GM12878 (cell line): ENCODE data around the gene RBBP4. TPM values are rescaled to one million over a fixed set of nuclear protein-coding genes. Genes with fewer than 3 reads are reported as not detected.

Experiments
- CREM ChIP-seq: IDR thresholded peaks from 2 replicates; pipeline ENCODE4 v1.6.1; 2014; ENCODE audit warnings: antibody characterized with exemption, low read depth
- CTCF ChIP-seq, 3 experiments: IDR thresholded peaks in 2 of 3; conservative IDR thresholded peaks in 1 of 3; 2 replicates each; pipeline ENCODE4 v1.5.1; 2011; ENCODE audit warnings: low read depth in 3 of 3, low read length in 3 of 3, mild to moderate bottlenecking in 3 of 3, control low read depth in 2 of 3, moderate library complexity in 2 of 3, inconsistent platforms in 1 of 3, mixed read lengths in 1 of 3; ENCODE audit not compliant: control insufficient read depth in 2 of 3, insufficient read depth in 1 of 3; ENCODE audit errors: extremely low read depth in 1 of 3
- DPF2 ChIP-seq: fragments of 450-650 bp; IDR thresholded peaks from 2 replicates; pipeline ENCODE4 v1.6.1; 2017; ENCODE audit warnings: mild to moderate bottlenecking
- E2F4 ChIP-seq: IDR thresholded peaks from 2 replicates; pipeline ENCODE4 v1.6.1; 2012; ENCODE audit warnings: low read depth, low read length, improper control_type of control experiment
- E2F8 ChIP-seq: fragments of 450-650 bp; IDR thresholded peaks from 2 replicates; pipeline ENCODE4 v1.6.1; 2018; ENCODE audit warnings: mild to moderate bottlenecking, low read depth, moderate library complexity; ENCODE audit not compliant: partially characterized antibody
- EED ChIP-seq: sonication (generic); IDR thresholded peaks from 2 replicates; pipeline ENCODE4 v1.6.1; 2016; ENCODE audit warnings: antibody characterized with exemption, low read depth
- EP300 ChIP-seq, 2 experiments: fragments of 150-350 bp in 1 of 2; IDR thresholded peaks; 2 replicates each; pipeline ENCODE4 v1.6.1; 2011 to 2012; ENCODE audit warnings: low read depth in 2 of 2, low read length in 2 of 2, borderline replicate concordance in 1 of 2, improper control_type of control experiment in 1 of 2, inconsistent platforms in 1 of 2; ENCODE audit not compliant: control insufficient read depth in 1 of 2
- NFXL1 ChIP-seq: fragments of 450-650 bp; IDR thresholded peaks from 2 replicates; pipeline ENCODE4 v1.6.1; 2017; ENCODE audit warnings: antibody characterized with exemption, mild to moderate bottlenecking, borderline replicate concordance
- PKNOX1 ChIP-seq: fragments of 450-650 bp; IDR thresholded peaks from 2 replicates; pipeline ENCODE4 v1.6.1; 2016; ENCODE audit warnings: mild to moderate bottlenecking
- RUNX3 ChIP-seq: IDR thresholded peaks from 2 replicates; pipeline ENCODE4 v1.6.1; 2012; ENCODE audit warnings: low read length, inconsistent platforms
- SIX5 ChIP-seq: IDR thresholded peaks from 2 replicates; pipeline ENCODE4 v1.6.1; 2011; ENCODE audit warnings: mild to moderate bottlenecking, low read depth, low read length, moderate library complexity; ENCODE audit not compliant: severe bottlenecking
- SMARCA5 ChIP-seq: fragments of 450-650 bp; IDR thresholded peaks from 2 replicates; pipeline ENCODE4 v1.6.1; 2017; ENCODE audit warnings: mild to moderate bottlenecking
- SREBF1 ChIP-seq: IDR thresholded peaks from 2 replicates; pipeline ENCODE4 v1.6.1; 2012; ENCODE audit warnings: mild to moderate bottlenecking, low read length
- TCF7 ChIP-seq: IDR thresholded peaks from 2 replicates; pipeline ENCODE4 v1.6.1; 2014; ENCODE audit warnings: antibody characterized with exemption, borderline replicate concordance
- USF2 ChIP-seq: IDR thresholded peaks from 2 replicates; pipeline ENCODE4 v1.6.1; 2011; ENCODE audit warnings: low read depth, low read length, improper control_type of control experiment, borderline replicate concordance
- YY1 ChIP-seq: IDR thresholded peaks from 2 replicates; pipeline ENCODE4 v1.6.1; 2011; ENCODE audit warnings: low read depth, mild to moderate bottlenecking, low read length
- ZBTB4 ChIP-seq: fragments of 450-650 bp; formaldehyde crosslinking; IDR thresholded peaks from 2 replicates; pipeline ENCODE4 v1.4.0; 2022; ENCODE audit warnings: mild to moderate bottlenecking, moderate library complexity
- ZNF207 ChIP-seq: fragments of 450-650 bp; IDR thresholded peaks from 2 replicates; pipeline ENCODE4 v1.6.1; 2014; ENCODE audit warnings: antibody characterized with exemption, mild to moderate bottlenecking, borderline replicate concordance
- polyA plus RNA-seq, 11 experiments: library from polyadenylated mRNA; depleted of rRNA in 4 of 11; unstranded in 6 of 11; stranded (reverse) in 5 of 11; fragments of >200 nt; fragmentation: Nextera tagmentation in 4 of 11; fragmentation: Illumina TruSeq in 1 of 11; extraction: Ambion mirVana in 4 of 11; extraction: Trizol in 1 of 11; gene quantifications; 1 replicate in 1 of 11; 2 replicates in 10 of 11; pipeline versions ENCODE4 v1.2.1 to v1.2.3, GENCODE V29; 2011 to 2016; ENCODE audit warnings: inconsistent platforms in 2 of 11, missing spikeins in 2 of 11, low read depth in 1 of 11
- total RNA-seq, 4 experiments: library from RNA; depleted of rRNA in 3 of 4; stranded (reverse); fragments of >200 nt in 3 of 4; fragmentation: Illumina TruSeq in 1 of 4; extraction: Trizol in 1 of 4; gene quantifications; 2 replicates each; pipeline versions ENCODE4 v1.2.1 to v1.2.3, GENCODE V29; 2013 to 2021

Gene RBBP4
- total and polyA plus RNA-seq, 10 of the 15 experiments (the other 5 are each of a cell fraction or from before 2014, with no cell fraction given), result 120 to 357 (median 231) TPM

- TF ChIP-seq E2F8 (no peak), E2F4 (no peak), SREBF1 (peak; percentile 39; the same call in 1 of the 2 replicates), SIX5 (no peak), DPF2 (peak; percentile 86), PKNOX1 (no peak), SMARCA5 (no peak), USF2 (no peak), EP300 (IDR thresholded peaks at IDR 0.05; ENCODE audit: borderline replicate concordance in 1 of 2, control insufficient read depth in 1 of 2, low read depth in 2 of 2, low read length in 2 of 2) (peak; percentile 55 to 70; a peak in 3 of 4 replicates), YY1 (no peak), ZBTB4 (CRISPR knock-in tag) (no peak), TCF7 (no peak), EED (peak; percentile 51; the same call in 1 of the 2 replicates), CREM (0 out of 2 replicates have a peak, but pooled peaks have one; percentile 39), RUNX3 (peak; percentile 97), ZNF207 (no peak), NFXL1 (no peak), CTCF (IDR thresholded peaks at IDR 0.05 in 2 of 3, conservative IDR thresholded peaks at IDR 0.05 in 1 of 3; ENCODE audit: control insufficient read depth in 2 of 3, extremely low read depth in 1 of 3, insufficient read depth in 1 of 3, low read depth in 3 of 3, low read length in 3 of 3) (peak in 2 of 3 experiments; percentile 26 to 29; a peak in 2 of 6 replicates)
Observed at GRCh38 chr1:32619701-32620485, 31.1 kb upstream of the RBBP4 start (continued).
